Activated B cell treated with CpG ODN at 0.5 μM for 24 hours (primary cell): ENCODE measurements around the gene TUBGCP4. TPM values are rescaled to one million over a fixed set of nuclear protein-coding genes. Genes with fewer than 3 reads are reported as not detected.
A peak's percentile ranks its signal among the peaks of the same experiment; 100 is the strongest.

Experiments used
- ATAC-seq: fragments of 200-7000 bp; cut with Tn5 transposase; one replicate; pipeline ENCODE4 v1.10.0; 2021; ENCODE audit warnings: low read depth, mild to moderate bottlenecking, moderate library complexity
- CTCF ChIA-PET: fragments of 350-600 bp; sonication (Branson Sonifier 250); formaldehyde crosslinking; loops from one replicate; lab custom pipeline; 2021; ENCODE audit warnings: antibody characterized with exemption; lab: Charles Lee
- POLR2A ChIA-PET: fragments of 350-600 bp; sonication (Branson Sonifier 250); formaldehyde crosslinking; loops from one replicate; lab custom pipeline; 2021; ENCODE audit warnings: antibody characterized with exemption; lab: Charles Lee
- DNase-seq: peaks from one replicate; pipeline ENCODE4 v3.0.0; 2022
- H3K27ac Mint-ChIP-seq: one replicate; pipeline ENCODE4 v1.8.0; 2020; ENCODE audit warnings: mixed read lengths
- H3K27me3 Mint-ChIP-seq: one replicate; pipeline ENCODE4 v1.8.0; 2021; ENCODE audit warnings: mixed read lengths
- H3K36me3 Mint-ChIP-seq: one replicate; pipeline ENCODE4 v1.8.0; 2021; ENCODE audit warnings: low read depth, mixed read lengths
- H3K4me1 Mint-ChIP-seq: one replicate; pipeline ENCODE4 v1.8.0; 2021; ENCODE audit warnings: mixed read lengths
- H3K4me3 Mint-ChIP-seq: one replicate; pipeline ENCODE4 v1.8.0; 2020; ENCODE audit warnings: mild to moderate bottlenecking, mixed read lengths
- H3K9me3 Mint-ChIP-seq: one replicate; pipeline ENCODE4 v1.8.0; 2020; ENCODE audit warnings: mixed read lengths
- CTCF ChIP-seq: fragments of 200-600 bp; IDR thresholded peaks from one replicate; pipeline ENCODE4 v1.8.0; 2022; ENCODE audit warnings: antibody characterized with exemption, mild to moderate bottlenecking
- intact Hi-C: fragments of 100-400 bp; cut with micrococcal nuclease; formaldehyde crosslinking; loops from one replicate; pipeline ENCODE4 v1.15.1; 2024
- total RNA-seq: library from RNA; stranded (reverse); gene quantifications from 2 replicates; pipeline ENCODE4 v1.2.3, GENCODE V29; 2022

The TUBGCP4 gene
- total RNA-seq, 1 donor from 2014 or later: 31.2 TPM

- TF ChIP-seq CTCF: no peak
- peaks cover 32% of the 10 kb centered on the region for H3K4me1 Mint-ChIP-seq
- peak; percentile 23 for ATAC-seq
- H3K9me3 Mint-ChIP-seq: no peaks in the 10 kb centered on the region
- peaks cover 29% of the 10 kb centered on the region for H3K36me3 Mint-ChIP-seq
- H3K27ac Mint-ChIP-seq: peak overlapping the region; percentile 99
- no peaks in the 10 kb centered on the region for H3K27me3 Mint-ChIP-seq
- intact Hi-C loops: loop anchor here (1.0 to 5.0 kb wide), 6 partner anchors 40 to 1058 kb away; partner anchors contain the start of genes CCNDBP1, GANC, TMEM87A and TP53BP1
- ChIA-PET POLR2A (interaction anchor here (0.6 to 1.8 kb wide), 2 partner anchors 61 to 1057 kb away, joined by 4 to 6 read pairs; partner anchors contain the start of gene TMEM87A), CTCF (no interaction called here)
- H3K4me3 Mint-ChIP-seq: peak overlapping the region; percentile 97
- no peak for DNase-seq
Measured at GRCh38 chr15:43330780-43331087, 40.2 kb upstream of the TUBGCP4 start.

- CTCF ChIA-PET: no interaction called here
- no peak for ATAC-seq
- H3K9me3 Mint-ChIP-seq: no peaks in the 10 kb centered on the region
Measured at GRCh38 chr15:43346305-43346704, 24.6 kb upstream of the TUBGCP4 start.

DNA sequence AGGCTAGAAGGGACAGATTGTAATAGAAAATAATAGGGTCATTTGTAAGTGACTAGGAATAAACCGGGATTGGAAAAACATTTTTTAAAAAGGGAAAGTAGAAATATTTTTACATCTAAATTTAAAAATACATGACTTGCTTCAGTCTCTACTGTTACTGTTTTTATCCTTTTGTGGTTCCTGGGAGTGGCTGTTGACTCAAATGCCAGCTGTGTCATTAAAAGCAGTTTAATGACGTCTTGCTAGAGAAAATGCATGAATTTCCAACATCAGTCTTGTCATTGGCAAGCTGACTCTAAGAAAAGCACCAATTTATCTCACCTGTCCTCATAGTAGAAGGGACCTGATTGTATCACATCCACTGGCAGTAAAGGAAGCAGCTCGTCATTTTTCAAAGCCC lies 23.8 kb upstream of the TUBGCP4 start:
- H3K4me3 Mint-ChIP-seq: no peak overlapping the region
- no peak for TF ChIP-seq CTCF
- intact Hi-C loops: no loop called here
- H3K9me3 Mint-ChIP-seq: no peaks in the 10 kb centered on the region
- ChIA-PET CTCF (no interaction called here), POLR2A (no interaction called here)
- H3K27me3 Mint-ChIP-seq: no peaks in the 10 kb centered on the region
- DNase-seq (no peak), ATAC-seq (no peak)
- H3K27ac Mint-ChIP-seq: no peak overlapping the region
- H3K36me3 Mint-ChIP-seq: peaks cover 35% of the 10 kb centered on the region
- H3K4me1 Mint-ChIP-seq: no peaks in the 10 kb centered on the region

More at GRCh38 chr15:43346305-43346704, 24.6 kb upstream of the TUBGCP4 start:
- POLR2A ChIA-PET: no interaction called here
- Mint-ChIP-seq H3K36me3 (peaks cover 31% of the 10 kb centered on the region), H3K4me3 (no peak overlapping the region), H3K4me1 (no peaks in the 10 kb centered on the region), H3K27me3 (no peaks in the 10 kb centered on the region), H3K27ac (no peak overlapping the region)
- intact Hi-C loops: no loop called here
- DNase-seq: no peak
- TF ChIP-seq CTCF: no peak

DNA sequence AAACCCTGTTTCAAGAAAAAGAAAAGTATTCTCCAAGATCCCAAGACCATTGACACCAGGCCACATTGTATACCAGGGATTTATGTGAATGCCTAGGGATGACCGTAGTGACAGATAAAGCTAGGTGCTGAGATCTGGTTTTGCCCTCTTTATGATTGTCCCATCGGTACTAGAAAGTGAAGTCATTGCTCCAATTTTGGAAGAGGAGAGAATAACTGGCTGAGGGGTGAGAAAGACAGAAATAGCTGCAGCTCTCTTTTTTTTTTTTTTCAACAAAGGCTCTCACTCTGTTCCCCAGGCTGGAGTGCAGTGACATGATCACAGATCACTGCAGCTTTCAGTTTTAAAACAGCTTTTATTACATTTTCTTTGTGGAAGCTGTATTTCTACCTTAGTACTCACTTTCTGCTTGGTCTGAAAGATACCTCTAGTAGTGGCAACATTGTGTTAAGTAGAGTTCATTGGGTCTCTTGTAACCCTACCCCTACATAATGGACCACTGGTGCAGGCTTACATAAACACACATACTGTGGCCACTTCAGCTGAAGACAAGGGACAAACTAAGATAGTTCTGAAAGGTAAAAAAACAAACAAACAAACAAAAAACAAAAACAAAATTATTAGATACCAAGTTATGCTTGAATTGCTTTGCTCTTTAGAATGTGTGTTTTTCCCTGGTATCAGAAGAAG lies 18.1 kb upstream of the TUBGCP4 start:
- intact Hi-C loops: no loop called here
- TF ChIP-seq CTCF: no peak
- H3K4me3 Mint-ChIP-seq: no peak overlapping the region
- no peak overlapping the region for H3K27ac Mint-ChIP-seq
- H3K27me3 Mint-ChIP-seq: no peaks in the 10 kb centered on the region
- peaks cover 3% of the 10 kb centered on the region for H3K4me1 Mint-ChIP-seq
- no peaks in the 10 kb centered on the region for H3K9me3 Mint-ChIP-seq
- no peak for ATAC-seq
- ChIA-PET POLR2A (interaction anchor here (0.6 kb wide), 1 partner anchor 642 kb away, joined by 3 read pairs; no protein-coding TSS in a partner anchor), CTCF (no interaction called here)
- DNase-seq: no peak
- peaks cover 38% of the 10 kb centered on the region for H3K36me3 Mint-ChIP-seq

DNA sequence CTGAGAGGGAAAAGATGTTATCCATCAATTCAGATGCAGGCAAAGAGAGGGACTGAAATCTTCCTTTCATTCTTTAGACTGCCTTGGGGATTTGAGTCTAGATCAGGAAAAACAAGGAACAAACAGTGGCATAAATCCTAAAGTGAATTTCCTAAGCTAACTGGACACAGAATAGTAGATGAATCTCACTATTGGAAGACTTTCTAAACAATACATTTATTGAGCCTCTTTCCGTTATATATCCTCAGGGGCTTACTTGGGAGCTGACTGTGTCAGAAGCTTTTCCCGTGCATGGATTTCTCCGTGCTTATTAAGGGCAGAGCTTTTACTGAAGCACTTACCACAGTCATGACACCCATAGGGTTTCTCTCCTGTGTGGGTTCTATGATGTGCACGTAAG lies 10.1 kb upstream of the TUBGCP4 start:
- H3K36me3 Mint-ChIP-seq: peaks cover 74% of the 10 kb centered on the region
- no peak overlapping the region for H3K27ac Mint-ChIP-seq
- ChIA-PET CTCF (no interaction called here), POLR2A (interaction anchor here (2.0 kb wide), 1 partner anchor 10 kb away, joined by 12 read pairs; the partner anchor contains the start of genes TUBGCP4 and ZSCAN29)
- H3K27me3 Mint-ChIP-seq: no peaks in the 10 kb centered on the region
- no peak for DNase-seq
- intact Hi-C loops: no loop called here
- H3K4me3 Mint-ChIP-seq: no peak overlapping the region
- no peak for TF ChIP-seq CTCF
- H3K9me3 Mint-ChIP-seq: peaks cover 35% of the 10 kb centered on the region
- no peak for ATAC-seq
- H3K4me1 Mint-ChIP-seq: peaks cover 8% of the 10 kb centered on the region
